Caki2 (cell line): ENCODE measurements around the gene TK2. TPM values are rescaled to one million over a fixed set of nuclear protein-coding genes. Genes with fewer than 3 reads are reported as not detected.
A peak's percentile ranks its signal among the peaks of the same experiment; 100 is the strongest.
"Not testable (repeated sequence)": the region's sequence is repeated elsewhere in the genome, so short reads cannot be mapped to it uniquely, and the experiment has no call there.

Source experiments
- DNase-seq: peaks from one replicate; pipeline ENCODE4 v3.0.0-alpha.2; 2015; ENCODE audit warnings: low read depth
- in situ Hi-C: cut with HindIII; loops from 2 replicates; pipeline ENCODE4 v1.10.0; 2016; ENCODE audit warnings: low sequenced_read_pairs, low pct_unique_long_range_greater_than_20kb, mixed read lengths
- total RNA-seq: library from RNA; depleted of rRNA; stranded (reverse); fragments of >200 nt; shearing (Covaris generic); gene quantifications from 2 replicates; pipeline ENCODE4 v1.2.3, GENCODE V29; 2014; ENCODE audit warnings: low replicate concordance

Gene TK2
- total RNA-seq, 1 experiment from 2014 or later: 18.2 TPM

- in situ Hi-C loops, DNase-seq: not testable (repeated sequence)
Observed at GRCh38 chr16:66514391-66514790, 35.5 kb downstream of the TK2 start.

DNA sequence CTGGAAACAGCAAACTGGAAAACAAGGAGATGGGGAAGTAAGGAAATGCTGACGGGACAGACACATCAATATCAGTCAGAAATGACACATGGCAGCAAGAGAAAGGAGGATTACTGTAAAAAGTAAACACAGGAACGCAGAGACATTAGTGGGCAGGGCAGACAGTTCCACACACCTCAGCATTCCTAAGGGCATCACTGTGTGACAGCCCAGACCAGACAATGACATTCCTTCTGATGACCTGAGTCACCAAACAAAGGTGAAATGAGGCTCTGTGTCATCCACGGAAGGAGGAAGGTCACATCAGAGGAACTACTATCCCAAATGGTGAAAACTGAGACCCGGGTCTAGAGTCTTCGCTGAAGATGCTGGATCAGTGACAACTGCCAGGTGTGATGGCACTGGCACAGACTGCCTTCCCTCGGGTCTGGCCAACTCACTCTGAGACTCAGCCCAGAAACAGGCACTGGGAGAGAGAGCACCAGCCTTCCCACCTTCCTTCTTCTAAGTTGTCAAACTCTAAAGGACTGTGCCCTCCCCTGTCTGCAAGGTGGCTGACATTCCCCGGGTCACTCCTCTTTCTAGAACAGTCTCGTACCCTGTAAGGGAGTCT is 36.7 kb downstream of the TK2 start:
- in situ Hi-C loops: no loop called here
- DNase-seq: peak; percentile 83

DNA sequence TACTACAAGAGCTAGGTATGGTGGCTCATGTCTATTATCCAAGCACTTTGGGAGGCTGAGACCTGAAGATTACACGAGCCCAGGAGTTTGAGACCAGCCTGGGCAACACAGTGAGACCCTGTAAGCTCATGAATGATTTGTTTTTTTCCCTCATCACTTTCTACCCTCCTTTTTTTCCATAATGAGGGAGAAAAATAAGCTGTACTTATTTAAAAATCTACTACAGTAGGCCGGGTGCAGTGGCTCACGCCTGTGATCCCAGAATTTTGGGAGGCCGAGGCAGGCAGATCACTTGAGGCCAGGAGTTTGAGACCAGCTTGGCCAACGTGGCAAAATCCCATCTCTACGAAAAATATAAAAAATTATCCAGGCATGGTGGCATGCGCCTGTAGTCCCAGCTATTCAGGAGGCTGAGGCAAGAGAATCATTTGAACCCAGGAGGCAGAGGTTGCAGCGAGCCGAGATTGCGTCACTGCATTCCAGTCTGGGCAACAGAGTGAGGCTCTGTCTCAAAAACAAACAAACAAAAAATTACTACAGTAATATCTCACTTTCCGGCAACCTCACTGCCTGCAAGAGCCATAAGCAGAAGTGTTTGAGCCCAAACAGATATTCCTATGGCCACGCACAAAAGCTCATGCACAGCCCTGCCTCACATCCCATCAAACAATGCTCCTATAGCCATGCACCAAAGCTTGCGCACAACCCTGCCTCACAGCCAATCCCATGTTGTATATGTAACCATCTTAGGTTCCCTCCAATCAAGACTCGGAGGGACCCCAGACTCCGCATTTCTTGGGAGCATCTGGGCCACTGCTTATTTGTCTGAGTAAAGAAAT is 37.4 kb downstream of the TK2 start:
- DNase-seq: peak; percentile 48
- in situ Hi-C loops: no loop called here

DNA sequence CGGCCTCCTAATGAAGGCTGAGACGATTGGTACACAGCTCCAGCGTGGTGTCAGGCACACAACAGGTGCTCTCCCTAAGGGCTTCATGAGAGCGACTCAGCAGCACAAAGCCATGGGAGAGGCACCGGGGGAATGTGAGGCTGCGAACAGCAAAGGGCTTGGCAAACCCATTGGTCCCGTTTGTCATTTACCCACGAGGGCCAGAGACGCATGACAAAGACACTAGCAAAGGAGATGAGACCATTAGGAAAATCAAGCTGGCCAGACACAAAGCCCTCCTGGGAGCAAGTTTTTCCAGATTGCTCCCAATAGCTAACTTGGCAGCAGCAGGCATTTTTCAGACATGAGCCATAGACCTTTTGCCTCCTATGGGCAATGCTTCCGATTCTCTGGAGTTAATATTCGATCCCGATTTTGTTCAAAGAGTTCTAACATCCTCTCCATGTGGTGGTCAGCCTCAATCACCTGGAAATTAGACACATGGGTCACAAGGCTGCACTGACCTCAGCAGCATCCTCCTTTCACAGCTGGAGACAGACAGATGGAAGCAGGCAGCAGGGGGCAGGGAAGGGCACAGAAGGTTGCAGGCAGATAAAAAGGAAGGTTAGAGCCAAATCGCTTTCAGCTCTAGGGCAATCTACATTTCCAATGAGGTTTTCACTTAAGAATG is 38.2 kb downstream of the TK2 start:
- DNase-seq: peak; percentile 94
- in situ Hi-C loops: no loop called here

DNA sequence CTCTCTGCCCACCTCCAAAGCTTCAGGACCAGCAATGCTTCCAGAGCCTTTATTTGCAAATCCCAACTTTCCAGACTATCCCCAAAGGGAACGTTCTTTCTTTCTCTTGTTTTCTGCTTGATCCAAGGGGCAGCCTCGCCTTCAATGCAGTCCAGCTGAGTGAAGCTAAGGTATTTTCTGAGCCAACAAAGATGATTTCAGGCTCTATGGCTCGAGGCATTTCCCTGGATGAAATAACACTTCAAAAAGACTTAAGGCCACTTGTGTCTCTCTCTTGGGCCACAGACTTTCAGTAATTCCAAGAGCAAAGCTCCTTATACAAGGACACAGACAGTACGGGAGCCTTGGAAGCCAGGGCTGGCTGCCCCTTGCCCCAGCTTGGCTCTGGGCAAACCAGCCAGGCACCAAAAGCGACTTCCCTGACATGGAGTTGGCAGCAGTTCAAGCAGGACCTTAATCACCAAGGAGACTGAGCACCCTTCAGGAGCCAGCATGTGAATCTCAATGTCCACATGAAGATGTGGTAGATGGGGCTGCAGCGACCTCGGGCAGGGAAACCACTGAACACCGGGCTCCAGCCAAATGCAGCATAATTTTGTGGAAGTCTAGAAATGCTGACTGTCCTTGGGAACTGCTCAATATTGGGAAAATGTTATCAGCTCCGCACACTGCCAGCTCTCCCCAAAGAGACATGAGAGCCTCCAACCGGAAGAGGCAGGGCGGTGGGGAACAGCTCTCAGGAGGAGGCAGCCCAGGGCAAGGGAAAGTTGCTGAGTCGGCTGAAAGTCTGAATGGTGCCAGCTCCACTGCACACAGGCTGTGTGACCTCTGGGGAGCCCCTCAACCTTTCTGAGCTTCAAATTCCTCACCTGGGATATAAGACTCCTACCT is 39.0 kb downstream of the TK2 start:
- DNase-seq: no peak
- in situ Hi-C loops: no loop called here

DNA sequence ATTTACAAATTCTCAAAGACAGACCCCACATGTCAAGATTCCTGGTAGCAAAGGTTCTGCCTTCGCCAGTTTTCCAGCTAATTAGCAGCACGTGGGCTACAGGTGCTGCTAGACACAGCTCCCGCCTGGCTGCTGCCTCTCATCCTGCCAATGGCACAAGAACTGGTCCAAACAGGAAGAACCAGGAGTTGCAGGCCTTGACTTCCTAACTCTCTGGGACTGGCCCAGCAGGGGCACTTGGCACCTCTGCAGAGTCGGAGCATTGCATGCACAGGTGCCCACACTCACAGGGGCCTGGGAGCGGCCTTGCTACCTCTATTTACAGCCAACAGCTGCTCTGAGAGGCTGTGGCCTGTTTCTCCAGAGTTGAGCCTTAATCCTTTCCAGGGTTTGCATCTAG is 39.6 kb downstream of the TK2 start:
- in situ Hi-C loops: no loop called here
- DNase-seq: no peak

DNA sequence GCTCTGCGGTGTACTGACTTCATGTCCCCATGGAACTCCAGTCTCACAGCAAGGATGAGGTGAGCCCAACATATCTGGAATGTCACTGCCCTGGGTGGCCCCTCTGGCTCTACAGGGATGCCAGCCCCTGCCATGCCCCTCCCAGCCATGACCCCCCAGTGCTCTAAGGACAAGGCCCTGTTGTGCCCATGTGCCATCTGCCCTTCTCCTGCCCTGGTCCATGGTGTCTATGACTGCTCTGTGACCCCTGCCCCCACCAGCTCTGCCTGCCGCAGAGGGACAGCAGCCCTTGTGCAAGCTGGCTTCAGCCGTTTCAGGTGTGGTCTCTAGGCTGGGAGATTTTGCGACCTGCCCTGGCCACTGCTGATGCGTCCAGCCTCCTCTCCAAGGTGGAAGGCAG is 40.3 kb downstream of the TK2 start:
- DNase-seq: no peak

DNA sequence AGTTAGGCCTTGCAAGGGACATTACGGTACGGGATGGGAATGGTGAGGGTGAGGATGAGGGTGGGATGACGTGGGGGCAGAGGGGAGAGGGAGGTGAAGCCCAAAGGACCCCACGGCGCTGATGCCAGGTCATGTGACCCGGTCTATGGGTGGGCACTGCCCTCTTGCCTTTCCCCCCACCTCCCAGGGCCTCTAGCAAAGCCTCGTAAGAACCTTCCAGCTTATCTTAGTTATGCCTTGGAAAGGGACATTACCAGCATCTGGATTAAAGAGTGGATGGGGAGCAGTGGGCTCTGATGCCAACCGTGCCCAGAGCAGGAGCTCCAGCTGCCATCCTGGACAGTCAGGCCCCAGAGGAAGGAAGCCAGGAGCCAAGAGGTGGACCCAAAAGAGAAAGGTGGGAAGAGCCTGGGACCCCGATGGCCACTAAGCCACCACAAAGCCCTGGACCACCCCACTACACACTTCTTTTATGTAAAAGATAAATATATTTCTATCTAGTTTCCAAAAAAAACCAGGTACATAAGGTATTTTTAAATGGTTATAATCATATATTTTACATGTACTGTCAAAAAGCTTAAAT is 40.9 kb downstream of the TK2 start:
- in situ Hi-C loops: no loop called here
- DNase-seq: no peak

More for the DNA sequence above, 40.3 kb downstream of the TK2 start:
- in situ Hi-C loops: no loop called here

GRCh38 chr16:66508248-66508913 is 41.5 kb downstream of the TK2 start:
- DNase-seq: peak; percentile 92
- in situ Hi-C loops: no loop called here

DNA sequence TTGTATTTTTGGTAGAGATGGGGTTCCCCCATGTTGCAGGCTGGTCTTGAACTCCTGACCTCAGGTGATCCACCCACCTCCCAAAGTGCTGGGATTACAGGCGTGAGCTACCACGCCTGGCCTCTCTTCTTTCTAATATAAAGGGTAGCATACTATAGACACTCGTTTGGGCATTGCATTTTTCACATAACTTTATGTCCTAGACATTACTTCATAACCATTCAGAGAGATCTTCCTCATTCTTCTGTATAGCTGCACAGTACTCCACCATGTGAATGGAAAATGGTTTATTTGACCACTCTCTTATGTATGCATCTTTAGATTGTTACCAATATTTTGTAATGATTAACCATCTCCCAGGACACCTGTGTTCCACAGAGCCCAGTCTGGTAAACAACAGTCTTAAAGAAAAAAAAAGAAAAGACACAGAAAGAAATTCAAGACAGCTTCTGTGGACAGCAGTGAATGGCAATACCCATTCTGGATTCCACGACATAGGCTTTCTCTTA is 42.1 kb downstream of the TK2 start:
- in situ Hi-C loops: no loop called here
- DNase-seq: no peak

- in situ Hi-C loops: no loop called here
- no peak for DNase-seq
Observed at GRCh38 chr16:66503612-66504011, 46.3 kb downstream of the TK2 start.

GRCh38 chr16:66503030-66503429 is 46.9 kb downstream of the TK2 start:
- in situ Hi-C loops: no loop called here
- no peak for DNase-seq

- in situ Hi-C loops: no loop called here
- DNase-seq: no peak
Observed at GRCh38 chr16:66502020-66502913, 47.7 kb downstream of the TK2 start.

- DNase-seq, in situ Hi-C loops: not testable (repeated sequence)
Observed at GRCh38 chr16:66501563-66501962, 48.4 kb downstream of the TK2 start.

DNA sequence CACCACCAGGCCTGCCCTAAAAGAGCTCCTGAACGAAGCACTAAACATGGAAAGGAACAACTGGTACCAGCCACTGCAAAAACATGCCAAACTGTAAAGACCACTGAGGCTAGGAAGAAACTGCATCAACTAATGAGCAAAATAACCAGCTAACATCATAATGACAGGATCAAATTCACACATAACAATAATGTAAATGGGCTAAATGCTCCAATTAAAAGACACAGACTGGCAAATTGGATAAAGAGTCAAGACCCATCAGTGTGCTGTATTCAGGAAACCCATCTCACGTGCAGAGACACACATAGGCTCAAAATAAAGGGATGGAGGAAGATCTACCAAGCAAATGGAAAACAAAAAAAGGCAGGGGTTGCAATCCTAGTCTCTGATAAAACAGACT is 52.0 kb downstream of the TK2 start:
- DNase-seq, in situ Hi-C loops: not testable (repeated sequence)

DNA sequence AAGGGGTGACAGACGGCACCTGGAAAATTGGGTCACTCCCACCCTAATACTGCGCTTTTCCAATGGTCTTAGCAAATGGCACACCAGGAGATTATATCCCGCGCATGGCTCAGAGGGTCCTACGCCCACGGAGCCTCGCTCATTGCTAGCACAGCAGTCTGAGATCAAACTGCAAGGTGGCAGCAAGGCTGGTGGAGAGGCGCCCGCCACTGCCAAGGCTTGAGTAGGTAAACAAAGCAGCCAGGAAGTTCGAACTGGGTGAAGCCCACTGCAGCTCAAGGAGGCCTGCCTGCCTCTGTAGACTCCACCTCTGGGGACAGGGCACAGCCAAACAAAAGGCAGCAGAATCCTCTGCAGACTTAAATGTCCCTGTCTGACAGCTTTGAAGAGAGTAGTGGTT is 53.7 kb downstream of the TK2 start:
- in situ Hi-C loops, DNase-seq: not testable (repeated sequence)
